Measurements from ENCODE around the gene SYCE1. TPM values are rescaled to one million over a fixed set of nuclear protein-coding genes. Genes with fewer than 3 reads are reported as not detected.

Gene SYCE1
- polyA plus RNA-seq, 1 donor from 2014 or later = not detected

DNA sequence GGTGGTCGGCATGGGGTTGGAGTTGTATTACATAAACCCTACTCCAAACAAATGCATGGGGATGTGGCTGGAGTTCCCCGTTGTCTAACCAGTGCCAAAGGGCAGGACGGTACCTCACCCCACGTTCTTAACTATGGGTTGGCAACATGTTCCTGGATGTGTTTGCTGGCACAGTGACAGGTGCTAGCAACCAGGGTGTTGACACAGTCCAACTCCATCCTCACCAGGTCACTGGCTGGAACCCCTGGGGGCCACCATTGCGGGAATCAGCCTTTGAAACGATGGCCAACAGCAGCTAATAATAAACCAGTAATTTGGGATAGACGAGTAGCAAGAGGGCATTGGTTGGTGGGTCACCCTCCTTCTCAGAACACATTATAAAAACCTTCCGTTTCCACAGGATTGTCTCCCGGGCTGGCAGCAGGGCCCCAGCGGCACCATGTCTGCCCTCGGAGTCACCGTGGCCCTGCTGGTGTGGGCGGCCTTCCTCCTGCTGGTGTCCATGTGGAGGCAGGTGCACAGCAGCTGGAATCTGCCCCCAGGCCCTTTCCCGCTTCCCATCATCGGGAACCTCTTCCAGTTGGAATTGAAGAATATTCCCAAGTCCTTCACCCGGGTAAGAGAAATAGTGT is 38.3 kb downstream of the SYCE1 start, which contains the start of gene CYP2E1:
Gene CYP2E1, plus strand, starts transcription at position 407 of the 632 bp plus-strand sequence. Its CDS starts 33 bp downstream, at position 440.
- Histone ChIP-seq H3K27me3 (ENCODE audit: insufficient read depth, low read depth, low read length) (no peaks in the 10 kb centered on the region), H3K4me3 (ENCODE audit: low read length) (no peak within 1 kb of the TSS), H3K9ac (ENCODE audit: low read length) (no peak within 1 kb of the TSS), H3F3A (ENCODE audit: insufficient read depth, low read length, poor library complexity, severe bottlenecking) (no peaks in the 10 kb centered on the region), H2AFZ (ENCODE audit: low read depth, low read length) (no peak within 1 kb of the TSS), H3K9me2 (ENCODE audit: insufficient read depth, low read length) (no peaks in the 10 kb centered on the region), H3K9me3 (ENCODE audit: low read length) (peaks cover 3% of the 10 kb centered on the region), H3K79me2 (replicated peaks; ENCODE audit: insufficient read depth, low read length) (no peaks in the 10 kb centered on the region), H3K36me3 (ENCODE audit: insufficient read depth, low read length) (no peaks in the 10 kb centered on the region), H4K20me1 (ENCODE audit: insufficient read depth) (no peaks in the 10 kb centered on the region), H3K27ac (ENCODE audit: low read length) (no peak within 1 kb of the TSS), H3K4me2 (ENCODE audit: low read length) (no peak within 1 kb of the TSS)
- no peak for TF ChIP-seq RAD21 (conservative IDR thresholded peaks at IDR 0.05)
- TF ChIP-seq, protein P1, sequence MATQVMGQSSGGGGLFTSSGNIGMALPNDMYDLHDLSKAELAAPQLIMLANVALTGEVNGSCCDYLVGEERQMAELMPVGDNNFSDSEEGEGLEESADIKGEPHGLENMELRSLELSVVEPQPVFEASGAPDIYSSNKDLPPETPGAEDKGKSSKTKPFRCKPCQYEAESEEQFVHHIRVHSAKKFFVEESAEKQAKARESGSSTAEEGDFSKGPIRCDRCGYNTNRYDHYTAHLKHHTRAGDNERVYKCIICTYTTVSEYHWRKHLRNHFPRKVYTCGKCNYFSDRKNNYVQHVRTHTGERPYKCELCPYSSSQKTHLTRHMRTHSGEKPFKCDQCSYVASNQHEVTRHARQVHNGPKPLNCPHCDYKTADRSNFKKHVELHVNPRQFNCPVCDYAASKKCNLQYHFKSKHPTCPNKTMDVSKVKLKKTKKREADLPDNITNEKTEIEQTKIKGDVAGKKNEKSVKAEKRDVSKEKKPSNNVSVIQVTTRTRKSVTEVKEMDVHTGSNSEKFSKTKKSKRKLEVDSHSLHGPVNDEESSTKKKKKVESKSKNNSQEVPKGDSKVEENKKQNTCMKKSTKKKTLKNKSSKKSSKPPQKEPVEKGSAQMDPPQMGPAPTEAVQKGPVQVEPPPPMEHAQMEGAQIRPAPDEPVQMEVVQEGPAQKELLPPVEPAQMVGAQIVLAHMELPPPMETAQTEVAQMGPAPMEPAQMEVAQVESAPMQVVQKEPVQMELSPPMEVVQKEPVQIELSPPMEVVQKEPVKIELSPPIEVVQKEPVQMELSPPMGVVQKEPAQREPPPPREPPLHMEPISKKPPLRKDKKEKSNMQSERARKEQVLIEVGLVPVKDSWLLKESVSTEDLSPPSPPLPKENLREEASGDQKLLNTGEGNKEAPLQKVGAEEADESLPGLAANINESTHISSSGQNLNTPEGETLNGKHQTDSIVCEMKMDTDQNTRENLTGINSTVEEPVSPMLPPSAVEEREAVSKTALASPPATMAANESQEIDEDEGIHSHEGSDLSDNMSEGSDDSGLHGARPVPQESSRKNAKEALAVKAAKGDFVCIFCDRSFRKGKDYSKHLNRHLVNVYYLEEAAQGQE (IDR thresholded peaks at IDR 0.05; ENCODE audit: borderline replicate concordance) = no peak

DNA sequence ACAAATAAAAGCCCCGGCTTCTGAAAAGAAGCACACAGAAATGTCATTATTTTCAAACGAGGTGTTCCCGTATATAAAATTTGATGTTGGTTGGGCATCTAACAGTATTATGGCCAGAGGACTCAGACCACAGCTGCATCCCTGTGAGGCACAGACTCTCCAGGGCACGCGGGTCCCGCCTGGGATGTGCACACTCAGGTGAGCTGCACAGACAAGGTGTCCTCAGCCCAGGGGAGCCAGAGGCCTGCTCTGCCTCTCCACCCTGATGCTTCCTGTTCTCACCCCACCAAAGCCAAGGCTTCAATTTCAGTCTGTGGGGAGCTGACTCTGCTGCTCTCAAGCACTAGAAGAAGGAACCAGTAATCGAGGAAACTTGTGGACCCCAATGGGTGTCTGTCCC is 39.9 kb downstream of the SYCE1 start:
- H2AFZ ChIP-seq (ENCODE audit: low read depth, low read length) = no peak overlapping the region
- H3K27me3 ChIP-seq (ENCODE audit: insufficient read depth, low read depth, low read length) = no peaks in the 10 kb centered on the region
- no peaks in the 10 kb centered on the region for H3F3A ChIP-seq (ENCODE audit: insufficient read depth, low read length, poor library complexity, severe bottlenecking)
- TF ChIP-seq EP300 (conservative IDR thresholded peaks at IDR 0.05; ENCODE audit: poor library complexity, severe bottlenecking) = no peak
- no peak for TF ChIP-seq TAF1 (IDR thresholded peaks at IDR 0.05; ENCODE audit: low read depth)
- no peak for TF ChIP-seq RAD21 (conservative IDR thresholded peaks at IDR 0.05)
- TF ChIP-seq, protein P1 (IDR thresholded peaks at IDR 0.05; ENCODE audit: borderline replicate concordance) = no peak
- no peak for TF ChIP-seq EZH2 (IDR thresholded peaks at IDR 0.05; ENCODE audit: borderline replicate concordance, insufficient read depth, low read length, poor library complexity, severe bottlenecking)
- no peak for TF ChIP-seq MXI1 (conservative IDR thresholded peaks at IDR 0.05; ENCODE audit: poor library complexity, severe bottlenecking)
- no peak for TF ChIP-seq POLR2AphosphoS5 (IDR thresholded peaks at IDR 0.05)
- no peak for TF ChIP-seq SMC3 (conservative IDR thresholded peaks at IDR 0.05; ENCODE audit: poor library complexity)
- TF ChIP-seq, protein P2, sequence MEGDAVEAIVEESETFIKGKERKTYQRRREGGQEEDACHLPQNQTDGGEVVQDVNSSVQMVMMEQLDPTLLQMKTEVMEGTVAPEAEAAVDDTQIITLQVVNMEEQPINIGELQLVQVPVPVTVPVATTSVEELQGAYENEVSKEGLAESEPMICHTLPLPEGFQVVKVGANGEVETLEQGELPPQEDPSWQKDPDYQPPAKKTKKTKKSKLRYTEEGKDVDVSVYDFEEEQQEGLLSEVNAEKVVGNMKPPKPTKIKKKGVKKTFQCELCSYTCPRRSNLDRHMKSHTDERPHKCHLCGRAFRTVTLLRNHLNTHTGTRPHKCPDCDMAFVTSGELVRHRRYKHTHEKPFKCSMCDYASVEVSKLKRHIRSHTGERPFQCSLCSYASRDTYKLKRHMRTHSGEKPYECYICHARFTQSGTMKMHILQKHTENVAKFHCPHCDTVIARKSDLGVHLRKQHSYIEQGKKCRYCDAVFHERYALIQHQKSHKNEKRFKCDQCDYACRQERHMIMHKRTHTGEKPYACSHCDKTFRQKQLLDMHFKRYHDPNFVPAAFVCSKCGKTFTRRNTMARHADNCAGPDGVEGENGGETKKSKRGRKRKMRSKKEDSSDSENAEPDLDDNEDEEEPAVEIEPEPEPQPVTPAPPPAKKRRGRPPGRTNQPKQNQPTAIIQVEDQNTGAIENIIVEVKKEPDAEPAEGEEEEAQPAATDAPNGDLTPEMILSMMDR (IDR thresholded peaks at IDR 0.05; ENCODE audit: poor library complexity, severe bottlenecking) = no peak
- H3K27ac ChIP-seq (ENCODE audit: low read length) = no peak overlapping the region
- no peak overlapping the region for H3K4me2 ChIP-seq (ENCODE audit: low read length)
- no peak overlapping the region for H3K4me3 ChIP-seq (ENCODE audit: low read length)
- no peak overlapping the region for H3K9ac ChIP-seq (ENCODE audit: low read length)
- H3K79me2 ChIP-seq (replicated peaks; ENCODE audit: insufficient read depth, low read length) = no peaks in the 10 kb centered on the region
- no peaks in the 10 kb centered on the region for H3K36me3 ChIP-seq (ENCODE audit: insufficient read depth, low read length)
- no peaks in the 10 kb centered on the region for H3K9me2 ChIP-seq (ENCODE audit: insufficient read depth, low read length)
- no peaks in the 10 kb centered on the region for H4K20me1 ChIP-seq (ENCODE audit: insufficient read depth)
- H3K9me3 ChIP-seq (ENCODE audit: low read length) = peaks cover 3% of the 10 kb centered on the region

All from neural cell (in vitro differentiated cells).